Measurements from ENCODE around the gene TBCD.

- TF ChIP-seq ZNF219 (CRISPR knock-in tag; IDR thresholded peaks at IDR 0.05; ENCODE audit: borderline replicate concordance) (no peak), MYBL2 (CRISPR knock-in tag; IDR thresholded peaks at IDR 0.05) (no peak), E2F5 (CRISPR knock-in tag; IDR thresholded peaks at IDR 0.05) (no peak), ZNF423 (CRISPR knock-in tag; IDR thresholded peaks at IDR 0.05) (no peak), NFE2L1 (CRISPR knock-in tag; IDR thresholded peaks at IDR 0.05) (no peak), GABPB1 (CRISPR knock-in tag; IDR thresholded peaks at IDR 0.05) (no peak), CTCF (IDR thresholded peaks at IDR 0.05) (no peak), CREB1 (CRISPR knock-in tag; IDR thresholded peaks at IDR 0.05) (no peak)
Observed at GRCh38 chr17:82864713-82865248, 112.9 kb downstream of the TBCD start.
